Daoy (cell line): ENCODE data around the gene VAV2. TPM values are rescaled to one million over a fixed set of nuclear protein-coding genes. Genes with fewer than 3 reads are reported as not detected.
"Not testable (repeated sequence)": the region's sequence is repeated elsewhere in the genome, so short reads cannot be mapped to it uniquely, and the experiment has no call there.

Experiments used
- DNase-seq: peaks from one replicate; pipeline ENCODE4 v3.0.0-alpha.2; 2015; ENCODE audit warnings: low read depth
- total RNA-seq: library from RNA; depleted of rRNA; stranded (reverse); fragments of >200 nt; shearing (Covaris generic); gene quantifications from 2 replicates; pipeline ENCODE4 v1.2.3, GENCODE V29; 2014

The VAV2 gene
- total RNA-seq, 1 experiment from 2014 or later: 11.3 TPM

GRCh38 chr9:133919253-133920115 is 72.6 kb downstream of the VAV2 start:
- no peak for DNase-seq

- DNase-seq: no peak
Measured at GRCh38 chr9:133918111-133918813, 73.9 kb downstream of the VAV2 start.

- no peak for DNase-seq
Measured at GRCh38 chr9:133917375-133917774, 74.7 kb downstream of the VAV2 start.

- DNase-seq: no peak
Measured at GRCh38 chr9:133916159-133916541, 76.0 kb downstream of the VAV2 start.

- no peak for DNase-seq
Measured at GRCh38 chr9:133915534-133916158, 76.5 kb downstream of the VAV2 start.

GRCh38 chr9:133914442-133915342 is 77.4 kb downstream of the VAV2 start:
- no peak for DNase-seq

GRCh38 chr9:133913571-133914369 is 78.4 kb downstream of the VAV2 start:
- no peak for DNase-seq

- DNase-seq: no peak
Measured at GRCh38 chr9:133910855-133911514, 81.1 kb downstream of the VAV2 start.

GRCh38 chr9:133906932-133907910 is 84.9 kb downstream of the VAV2 start:
- no peak for DNase-seq

- DNase-seq: no peak
Measured at GRCh38 chr9:133906218-133906617, 85.9 kb downstream of the VAV2 start.

GRCh38 chr9:133905493-133905892 is 86.6 kb downstream of the VAV2 start:
- DNase-seq: no peak

GRCh38 chr9:133904346-133905090 is 87.6 kb downstream of the VAV2 start:
- no peak for DNase-seq

- no peak for DNase-seq
Measured at GRCh38 chr9:133901184-133901835, 90.8 kb downstream of the VAV2 start.

- DNase-seq: no peak
Measured at GRCh38 chr9:133897675-133898074, 94.4 kb downstream of the VAV2 start.

- DNase-seq: not testable (repeated sequence)
Measured at GRCh38 chr9:133896007-133896406, 96.1 kb downstream of the VAV2 start.

- DNase-seq: no peak
Measured at GRCh38 chr9:133895335-133895734, 96.8 kb downstream of the VAV2 start.
